Stimulated activated CD8-positive, alpha-beta memory T cell treated with anti-CD3 and anti-CD28 coated beads, Interleukin-4, amount 100 ng/mL, for 4 hours (primary cell): ENCODE results near the gene BRME1.
"Not testable (repeated sequence)": the region's sequence is repeated elsewhere in the genome, so short reads cannot be mapped to it uniquely, and the experiment has no call there.

Experiments used
- DNase-seq, 2 donors: peaks; one replicate each; pipeline ENCODE4 v3.0.0-alpha.2; 2020; ENCODE audit warnings: low read depth in 2 of 2, low spot score in 1 of 2

Gene BRME1

DNA sequence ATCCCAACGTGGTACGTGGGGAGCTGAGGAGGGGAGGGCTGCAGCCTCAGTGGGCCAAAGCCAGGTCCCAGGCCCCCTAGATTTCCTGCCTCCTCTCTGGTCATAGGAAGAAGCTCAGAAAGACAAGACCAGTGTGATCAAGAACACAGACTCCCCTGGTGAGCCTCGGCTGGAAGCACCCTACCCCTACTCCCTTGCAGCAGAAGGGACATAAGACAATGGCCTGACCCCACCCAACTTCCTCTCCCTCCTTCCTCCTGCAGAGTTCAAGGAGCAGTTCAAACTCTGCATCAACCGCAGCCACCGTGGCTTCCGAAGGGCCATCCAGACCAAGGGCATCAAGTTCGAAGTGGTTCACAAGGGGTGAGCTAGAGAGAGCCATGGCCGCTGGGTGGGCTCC lies 20.8 kb upstream of the BRME1 start:
- DNase-seq, result no peak

DNA sequence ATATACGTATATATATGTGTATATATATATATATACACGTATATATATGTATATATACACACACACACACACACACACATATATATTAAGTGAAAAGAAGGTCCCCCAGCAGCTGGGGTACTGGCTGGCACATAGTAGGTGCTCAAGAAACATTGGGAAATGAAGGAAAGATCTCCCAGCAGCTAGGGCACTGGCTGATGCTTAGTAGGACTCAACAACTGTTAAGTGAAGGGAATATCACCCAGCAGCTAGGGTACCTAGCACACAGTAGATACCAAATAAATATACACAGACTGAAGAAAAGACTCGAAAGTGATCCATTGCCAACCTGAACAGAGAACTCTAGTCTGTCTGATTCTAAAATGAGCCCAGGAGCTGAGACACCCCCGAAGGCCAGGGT lies 20.1 kb upstream of the BRME1 start:
- no peak for DNase-seq

DNA sequence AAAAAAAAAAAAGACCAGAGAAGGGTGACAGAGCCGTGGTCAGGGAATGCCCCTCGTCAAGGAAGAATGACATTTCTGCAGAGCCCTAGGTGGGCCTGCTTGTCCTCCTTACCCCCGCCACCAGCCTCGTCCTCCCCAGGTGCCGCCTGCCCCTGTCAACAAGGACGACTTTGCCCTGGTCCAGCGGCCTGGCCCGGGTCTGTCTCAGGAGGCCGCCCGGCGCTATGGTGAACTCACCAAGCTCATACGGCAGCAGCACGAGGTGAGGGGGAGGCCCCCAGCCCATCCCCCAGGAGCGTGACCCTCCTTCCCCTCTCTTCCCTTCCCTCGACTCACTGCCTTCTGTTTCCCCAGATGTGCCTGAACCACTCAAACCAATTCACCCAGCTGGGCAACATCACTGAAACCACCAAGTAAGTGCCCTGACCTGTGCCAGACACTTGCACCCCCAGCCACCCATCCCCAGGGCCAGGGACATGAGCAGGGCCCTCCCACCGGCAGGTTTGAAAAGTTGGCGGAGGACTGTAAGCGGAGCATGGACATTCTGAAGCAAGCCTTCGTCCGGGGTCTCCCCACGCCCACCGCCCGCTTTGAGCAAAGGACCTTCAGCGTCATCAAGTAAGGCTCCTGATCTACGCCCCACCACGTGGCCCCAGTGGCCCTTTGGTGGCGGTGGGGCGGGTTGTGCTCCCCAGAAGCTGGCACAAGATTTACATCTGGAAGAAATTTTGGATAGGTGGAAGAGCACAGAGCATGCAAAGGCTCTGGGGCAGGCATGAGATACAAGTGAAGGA lies 17.5 kb upstream of the BRME1 start:
- DNase-seq, result no peak

DNA sequence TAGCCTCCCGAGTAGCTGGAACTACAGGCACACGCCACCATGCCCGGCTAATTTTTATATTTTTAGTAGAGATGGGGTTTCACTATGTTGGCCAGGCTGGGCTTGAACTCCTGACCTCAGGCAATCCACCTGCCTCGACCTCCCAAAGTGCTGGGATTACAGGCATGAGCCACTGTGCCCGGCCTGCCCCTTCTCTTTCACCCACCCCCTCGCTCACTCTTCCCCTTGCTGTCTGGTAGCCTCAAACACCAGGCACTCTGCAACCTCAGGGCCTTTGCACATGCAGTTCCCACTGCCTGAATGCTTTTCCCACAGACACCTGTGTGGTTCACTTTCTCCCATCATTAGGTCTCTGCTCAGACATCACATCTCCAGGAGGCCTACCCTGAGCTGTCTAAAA lies 16.2 kb upstream of the BRME1 start:
- not testable (repeated sequence) for DNase-seq

DNA sequence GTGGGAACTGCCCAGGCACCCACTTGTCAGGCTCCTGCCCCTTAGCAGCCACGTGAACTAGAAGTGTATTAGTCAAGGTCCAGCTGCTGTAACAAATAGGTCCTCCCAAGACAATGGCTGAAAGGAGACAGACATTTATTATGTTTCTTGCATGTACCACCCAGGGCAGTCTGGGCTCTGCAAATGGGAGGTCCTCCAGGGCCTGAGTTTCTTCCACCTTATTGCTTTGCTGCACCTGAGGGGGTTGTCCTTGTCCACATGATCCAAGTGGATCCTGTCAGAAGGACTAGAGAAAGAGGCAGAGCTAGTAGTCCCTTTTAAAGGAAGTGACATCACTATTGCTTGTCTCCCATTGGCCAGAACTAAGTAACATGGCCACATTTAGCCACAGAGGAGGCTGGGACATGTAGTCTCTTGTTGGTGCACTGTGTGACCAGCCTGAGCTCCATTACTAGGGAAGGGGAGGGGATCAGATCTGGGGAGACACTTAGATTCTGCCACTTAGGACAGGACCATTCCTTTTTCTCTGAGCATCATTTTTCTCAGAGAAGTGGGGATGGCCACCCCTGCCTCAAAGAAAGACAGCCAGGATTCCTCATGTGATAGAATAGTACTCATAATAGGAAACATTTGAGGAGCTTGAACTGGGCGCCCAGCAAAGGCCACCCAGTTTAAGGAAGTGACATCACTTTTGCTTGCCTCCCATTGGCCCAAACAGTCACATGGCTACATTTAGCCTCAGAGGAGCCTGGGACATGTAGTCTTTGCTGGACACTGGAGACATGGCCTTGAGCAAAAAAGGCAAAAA lies 15.2 kb upstream of the BRME1 start:
- no peak for DNase-seq

- no peak for DNase-seq
These were observed 14.6 kb upstream of the BRME1 start for GRCh38 chr19:13920524-13920923.

- no peak for DNase-seq
These were observed 13.0 kb upstream of the BRME1 start for GRCh38 chr19:13918726-13919411.

- no peak for DNase-seq
These were observed 12.0 kb upstream of the BRME1 start for GRCh38 chr19:13917888-13918406.

DNA sequence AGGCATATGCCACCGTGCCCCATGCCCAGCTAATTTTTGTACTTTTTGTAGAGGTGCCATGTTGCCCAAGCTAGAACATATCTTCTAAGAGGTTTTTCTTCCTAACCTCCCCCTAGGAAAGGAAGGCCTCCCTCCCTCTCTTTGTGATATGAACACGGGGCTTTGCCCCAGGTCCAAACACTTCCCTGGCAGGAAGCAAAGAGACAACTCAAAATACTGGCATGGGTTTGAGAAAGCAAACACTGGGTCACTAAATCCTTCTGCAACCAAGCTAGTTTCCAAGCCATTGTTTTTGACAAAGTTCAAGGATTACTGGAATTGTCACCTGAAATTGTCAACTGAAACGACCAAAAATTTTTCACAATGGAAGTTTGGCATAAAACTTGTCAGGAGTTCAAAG lies 8.9 kb upstream of the BRME1 start:
- no peak for DNase-seq

- no peak for DNase-seq
These were observed 7.4 kb upstream of the BRME1 start for GRCh38 chr19:13913352-13913751.

GRCh38 chr19:13909430-13909829 lies 3.5 kb upstream of the BRME1 start:
- DNase-seq, result no peak

DNA sequence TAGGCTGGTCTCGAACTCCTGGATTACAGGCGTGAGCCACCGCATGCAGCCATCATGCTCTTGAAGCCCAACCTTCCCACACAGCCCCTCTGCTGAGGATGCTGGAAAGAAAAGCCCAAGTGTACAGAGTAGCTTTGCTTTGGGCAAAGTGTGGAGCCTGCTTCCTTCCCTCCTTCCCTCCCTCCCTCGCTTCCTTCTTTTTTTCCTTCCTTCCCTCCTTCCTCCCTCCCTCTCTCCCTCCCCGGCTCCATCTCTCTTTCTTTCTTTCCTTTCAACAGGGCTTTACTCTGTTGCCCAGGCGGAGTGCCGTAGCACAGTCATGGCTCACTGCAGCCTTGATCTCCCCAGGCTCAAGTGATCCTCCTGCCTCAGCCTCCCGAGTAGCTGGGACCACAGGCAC lies 2.8 kb upstream of the BRME1 start:
- no peak for DNase-seq

- no peak for DNase-seq
These were observed 993 bp upstream of the BRME1 start for GRCh38 chr19:13906910-13907309.

DNA sequence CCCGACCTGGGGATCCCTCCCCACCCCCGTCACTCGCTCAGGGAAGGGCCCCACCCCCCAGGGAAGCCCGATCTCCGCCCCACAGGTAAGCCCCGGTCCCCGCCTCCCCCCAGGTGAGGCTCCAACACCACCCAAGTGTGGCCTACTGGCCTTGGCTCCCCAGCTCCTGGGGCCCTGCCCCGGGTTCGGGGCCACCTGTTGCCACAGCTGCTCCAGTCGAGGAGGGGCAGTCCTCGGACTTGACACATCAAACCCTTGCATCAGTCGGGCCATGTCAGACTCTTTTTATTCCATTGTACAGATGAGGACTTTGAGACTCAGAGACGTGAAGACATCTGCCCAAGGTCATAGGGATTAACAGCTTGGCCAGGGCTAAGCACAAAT lies 596 bp upstream of the BRME1 start:
- no peak for DNase-seq

GRCh38 chr19:13902993-13903555 lies 2.8 kb downstream of the BRME1 start:
- no peak for DNase-seq

GRCh38 chr19:13899912-13900584 lies 5.9 kb downstream of the BRME1 start:
- DNase-seq, result no peak

DNA sequence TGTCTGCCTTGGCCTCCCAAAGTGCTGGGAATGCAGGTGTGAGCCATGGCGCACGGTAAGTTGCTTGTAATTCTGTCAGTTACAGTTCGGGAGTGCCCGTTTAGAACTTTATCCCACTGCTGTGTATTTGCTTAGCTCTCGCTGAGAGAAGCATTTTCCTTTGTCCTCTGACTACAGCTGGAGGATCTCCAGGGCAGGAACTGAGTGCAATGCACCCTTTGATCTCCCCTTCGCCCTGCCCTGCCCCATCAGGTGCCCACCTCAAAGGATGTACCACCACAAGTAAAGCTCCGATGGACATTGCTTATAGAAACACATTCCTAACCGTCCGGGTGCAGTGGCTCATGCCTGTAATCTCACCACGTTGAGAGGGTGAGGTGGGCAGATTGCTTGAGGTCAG lies 6.5 kb downstream of the BRME1 start:
- no peak for DNase-seq

GRCh38 chr19:13896227-13896626 lies 9.7 kb downstream of the BRME1 start:
- no peak for DNase-seq

GRCh38 chr19:13894552-13894951 lies 11.4 kb downstream of the BRME1 start:
- no peak for DNase-seq

GRCh38 chr19:13892870-13893269 lies 13.0 kb downstream of the BRME1 start:
- DNase-seq, result no peak

- no peak for DNase-seq
These were observed 15.8 kb downstream of the BRME1 start for GRCh38 chr19:13890136-13890535.
